GM23338 (cell line): ENCODE measurements around the gene EMC1. TPM values are rescaled to one million over a fixed set of nuclear protein-coding genes. Genes with fewer than 3 reads are reported as not detected.

Experiments
- ATAC-seq: fragments of 200-7000 bp; cut with Tn5 transposase; 3 replicates; pipeline ENCODE4 v1.9.1; 2020
- DNase-seq: peaks from one replicate; pipeline ENCODE4 v3.0.0-alpha.2; 2015; ENCODE audit warnings: low spot score
- H2AFZ ChIP-seq: fragments of 200-600 bp; sonication (generic); 2 replicates; pipeline ENCODE4 v1.8.0; 2016; ENCODE audit warnings: antibody characterized with exemption, mild to moderate bottlenecking, moderate library complexity
- H3F3A ChIP-seq: fragments of 200-600 bp; sonication (generic); replicated peaks from 2 replicates; pipeline ENCODE4 v1.8.0; 2017; ENCODE audit warnings: antibody characterized with exemption, mixed run types, low read depth
- H3K27ac ChIP-seq: fragments of 200-600 bp; sonication (generic); 2 replicates; pipeline ENCODE4 v1.6.1; 2016; ENCODE audit warnings: low read depth
- H3K27me3 ChIP-seq: fragments of 200-600 bp; sonication (generic); 2 replicates; pipeline ENCODE4 v1.8.0; 2016; ENCODE audit warnings: mild to moderate bottlenecking, mixed run types, moderate library complexity; ENCODE audit not compliant: insufficient read depth
- H3K36me3 ChIP-seq: fragments of 200-600 bp; sonication (generic); 2 replicates; pipeline ENCODE4 v1.8.0; 2016; ENCODE audit warnings: mild to moderate bottlenecking; ENCODE audit not compliant: insufficient read depth
- H3K4me1 ChIP-seq: fragments of 200-600 bp; sonication (generic); 2 replicates; pipeline ENCODE4 v1.8.0; 2016; ENCODE audit warnings: mild to moderate bottlenecking, moderate library complexity; ENCODE audit not compliant: insufficient read depth
- H3K4me2 ChIP-seq: fragments of 200-600 bp; sonication (generic); 2 replicates; pipeline ENCODE4 v1.7.1; 2017; ENCODE audit warnings: mixed run types
- H3K4me3 ChIP-seq: fragments of 200-600 bp; sonication (generic); 2 replicates; pipeline ENCODE4 v1.6.1; 2016; ENCODE audit warnings: mixed run types
- H3K79me2 ChIP-seq: fragments of 200-600 bp; sonication (generic); replicated peaks from 2 replicates; pipeline ENCODE4 v1.8.0; 2017; ENCODE audit warnings: mild to moderate bottlenecking; ENCODE audit not compliant: insufficient read depth
- H3K9me2 ChIP-seq: fragments of 200-600 bp; sonication (generic); 2 replicates; pipeline ENCODE4 v1.8.0; 2017; ENCODE audit not compliant: insufficient read depth
- H4K20me1 ChIP-seq: fragments of 200-600 bp; sonication (generic); replicated peaks from 2 replicates; pipeline ENCODE4 v1.8.0; 2017; ENCODE audit warnings: mild to moderate bottlenecking; ENCODE audit not compliant: insufficient read depth
- H3K27ac Mint-ChIP-seq: 2 replicates; pipeline ENCODE4 v1.8.0; 2020; ENCODE audit warnings: inconsistent platforms, mild to moderate bottlenecking, moderate library complexity, mixed read lengths
- H3K27me3 Mint-ChIP-seq: 3 replicates; pipeline ENCODE4 v1.8.0; 2022; ENCODE audit warnings: low read depth, mild to moderate bottlenecking, moderate library complexity, mixed read lengths, inconsistent platforms; ENCODE audit not compliant: insufficient read depth, poor library complexity
- H3K36me3 Mint-ChIP-seq: 3 replicates; pipeline ENCODE4 v1.8.0; 2021; ENCODE audit warnings: low read depth, mild to moderate bottlenecking, inconsistent platforms, moderate library complexity, mixed read lengths
- H3K4me1 Mint-ChIP-seq: 3 replicates; pipeline ENCODE4 v1.8.0; 2020; ENCODE audit warnings: mild to moderate bottlenecking, inconsistent platforms, mixed read lengths
- H3K4me3 Mint-ChIP-seq: 3 replicates; pipeline ENCODE4 v1.8.0; 2021; ENCODE audit warnings: moderate library complexity, mild to moderate bottlenecking, inconsistent platforms, mixed read lengths
- H3K9me3 Mint-ChIP-seq: 3 replicates; pipeline ENCODE4 v1.8.0; 2020; ENCODE audit warnings: moderate library complexity, mild to moderate bottlenecking, inconsistent platforms, mixed read lengths
- CREB1 ChIP-seq: fragments of 250-450 bp; sonication (Bioruptor Pico); IDR thresholded peaks from 2 replicates; pipeline ENCODE4 v1.5.0; 2020; ENCODE audit warnings: low read depth, mild to moderate bottlenecking, moderate library complexity
- CTCF ChIP-seq, 2 experiments: fragments of 200-600 bp in 1 of 2; sonication (generic) in 1 of 2; conservative IDR thresholded peaks; 2 replicates each; pipeline versions ENCODE4 v1.5.1 to v1.6.1; 2016 to 2017; ENCODE audit warnings: antibody characterized with exemption in 2 of 2, low read depth in 2 of 2, mild to moderate bottlenecking in 2 of 2, moderate library complexity in 1 of 2
- ETS1 ChIP-seq: IDR thresholded peaks from 2 replicates; pipeline ENCODE4 v1.6.1; 2016; ENCODE audit warnings: antibody characterized with exemption
- EZH2 ChIP-seq: fragments of 200-600 bp; sonication (generic); IDR thresholded peaks from one replicate; pipeline ENCODE4 v1.8.0; 2017; ENCODE audit warnings: antibody characterized with exemption, mild to moderate bottlenecking, low read depth; ENCODE audit not compliant: unreplicated experiment
- EZH2phosphoT487 ChIP-seq: fragments of 200-600 bp; sonication (generic); IDR thresholded peaks from one replicate; pipeline ENCODE4 v1.8.1; 2018; ENCODE audit warnings: antibody characterized with exemption; ENCODE audit not compliant: unreplicated experiment
- JUNB ChIP-seq: IDR thresholded peaks from one replicate; pipeline ENCODE4 v1.6.1; 2016; ENCODE audit warnings: antibody characterized with exemption; ENCODE audit not compliant: unreplicated experiment
- NANOG ChIP-seq: IDR thresholded peaks from 2 replicates; pipeline ENCODE4 v1.6.1; 2016; ENCODE audit warnings: antibody characterized with exemption, borderline replicate concordance
- POLR2AphosphoS5 ChIP-seq: IDR thresholded peaks from 2 replicates; pipeline ENCODE4 v1.6.1; 2016; ENCODE audit warnings: antibody characterized with exemption, low read depth
- REST ChIP-seq: IDR thresholded peaks from one replicate; pipeline ENCODE4 v1.6.1; 2018; ENCODE audit warnings: antibody characterized with exemption; ENCODE audit not compliant: unreplicated experiment
- STAT1 ChIP-seq: IDR thresholded peaks from one replicate; pipeline ENCODE4 v1.6.1; 2016; ENCODE audit warnings: antibody characterized with exemption; ENCODE audit not compliant: unreplicated experiment
- ZNF114 ChIP-seq: fragments of 250-450 bp; sonication (Bioruptor Pico); IDR thresholded peaks from 2 replicates; pipeline ENCODE4 v1.5.0; 2020; ENCODE audit warnings: mild to moderate bottlenecking, moderate library complexity
- ZNF331 ChIP-seq: fragments of 250-450 bp; sonication (Bioruptor Pico); IDR thresholded peaks from 2 replicates; pipeline ENCODE4 v1.5.0; 2020; ENCODE audit warnings: low read depth, mild to moderate bottlenecking, moderate library complexity
- ZNF462 ChIP-seq: fragments of 250-450 bp; sonication (Bioruptor Pico); IDR thresholded peaks from 2 replicates; pipeline ENCODE4 v1.5.0; 2020; ENCODE audit warnings: mild to moderate bottlenecking, moderate library complexity
- polyA plus RNA-seq: library from polyadenylated mRNA; unstranded; fragments of >200 nt; fragmentation: Nextera tagmentation; extraction: Ambion mirVana; gene quantifications from 2 replicates; pipeline ENCODE4 v1.2.1, GENCODE V29; 2016
- total RNA-seq: library from RNA; depleted of rRNA; stranded (reverse); fragments of >200 nt; shearing (Covaris generic); gene quantifications from 2 replicates; pipeline ENCODE4 v1.2.3, GENCODE V29; 2014

Gene EMC1
- total and polyA plus RNA-seq, 2 experiments from 2014 or later = 17.6 to 53.0 TPM

GRCh38 chr1:19220991-19221390 lies 30.3 kb downstream of the EMC1 start:
- Mint-ChIP-seq H3K4me3 (no peak overlapping the region), H3K36me3 (peaks cover 83% of the 10 kb centered on the region), H3K4me1 (no peaks in the 10 kb centered on the region), H3K9me3 (no peaks in the 10 kb centered on the region), H3K27ac (no peak overlapping the region), H3K27me3 (peaks cover 3% of the 10 kb centered on the region)
- Histone ChIP-seq H3K27ac (no peak overlapping the region), H3K4me2 (no peak overlapping the region), H3K4me3 (no peak overlapping the region), H3F3A (no peaks in the 10 kb centered on the region), H3K4me1 (no peaks in the 10 kb centered on the region), H3K79me2 (no peaks in the 10 kb centered on the region), H3K9me2 (no peaks in the 10 kb centered on the region), H3K36me3 (peaks cover 54% of the 10 kb centered on the region), H4K20me1 (peaks cover 24% of the 10 kb centered on the region), H2AFZ (no peak overlapping the region), H3K27me3 (no peaks in the 10 kb centered on the region)
- TF ChIP-seq CTCF (conservative IDR thresholded peaks at IDR 0.05; ENCODE audit: low read depth in 2 of 2) = no peak
- TF ChIP-seq NANOG = no peak
- TF ChIP-seq STAT1 = no peak
- no peak for TF ChIP-seq REST
- no peak for TF ChIP-seq ZNF331 (CRISPR knock-in tag)
- TF ChIP-seq ZNF462 (CRISPR knock-in tag) = no peak
- TF ChIP-seq EZH2 = no peak
- TF ChIP-seq ETS1 = no peak
- TF ChIP-seq CREB1 (CRISPR knock-in tag) = no peak
- TF ChIP-seq ZNF114 (CRISPR knock-in tag) = no peak
- no peak for TF ChIP-seq POLR2AphosphoS5
- TF ChIP-seq JUNB = no peak
- TF ChIP-seq EZH2phosphoT487 = no peak
- no peak for ATAC-seq
- DNase-seq = no peak
